Measurements from ENCODE around the gene TANC1. TPM values are rescaled to one million over a fixed set of nuclear protein-coding genes. Genes with fewer than 3 reads are reported as not detected.
"Not testable (repeated sequence)": the region's sequence is repeated elsewhere in the genome, so short reads cannot be mapped to it uniquely, and the experiment has no call there.

The TANC1 gene
- total and polyA plus RNA-seq, 2 experiments from 2014 or later, result 8.2 to 12.1 TPM

GRCh38 chr2:159035790-159036411, 67.5 kb downstream of the TANC1 start:
- no peaks in the 10 kb centered on the region for H3K27me3 ChIP-seq (replicated peaks; ENCODE audit: insufficient read depth)
- peaks cover 78% of the 10 kb centered on the region for H3K79me2 ChIP-seq (ENCODE audit: insufficient read depth)
- TF ChIP-seq EZH2 (IDR thresholded peaks at IDR 0.05; ENCODE audit: insufficient read depth, poor library complexity, severe bottlenecking) (no peak), EZH2phosphoT487 (IDR thresholded peaks at IDR 0.05; ENCODE audit: insufficient read depth, low read depth) (no peak)
- H4K20me1 ChIP-seq (ENCODE audit: insufficient read depth), result no peaks in the 10 kb centered on the region
- in situ Hi-C loops (cut with MboI), result no loop called here
- H3K36me3 ChIP-seq (ENCODE audit: low read depth), result no peaks in the 10 kb centered on the region
- no peak overlapping the region for H3K9ac ChIP-seq
- peak; percentile 39 for DNase-seq
- 82 to 87% methylated on average over 10 of the region's 10 CpGs for WGBS, 2 experiments (ENCODE audit: low coverage in 1 of 2, low lambda C conversion rate in 2 of 2, missing lambda C conversion rate in 2 of 2)
- H3K9me3 ChIP-seq (ENCODE audit: low read depth), result no peaks in the 10 kb centered on the region
- H3K4me2 ChIP-seq (ENCODE audit: unreplicated experiment), result no peak overlapping the region
- H3K4me1 ChIP-seq (ENCODE audit: insufficient read depth), result peaks cover 11% of the 10 kb centered on the region
- no peak overlapping the region for H2AFZ ChIP-seq
- no peaks in the 10 kb centered on the region for H3K9me2 ChIP-seq (ENCODE audit: insufficient read depth)
- H3K27ac ChIP-seq, result no peak overlapping the region
- H3F3A ChIP-seq (ENCODE audit: insufficient read depth), result peaks cover 9% of the 10 kb centered on the region; the same call in 1 of the 2 replicates
- no peak overlapping the region for H3K4me3 ChIP-seq

GRCh38 chr2:159036461-159036860, 68.0 kb downstream of the TANC1 start:
- H3K9me3 ChIP-seq (ENCODE audit: low read depth); H4K20me1 ChIP-seq (ENCODE audit: insufficient read depth); in situ Hi-C loops (cut with MboI): not testable (repeated sequence)

GRCh38 chr2:159041328-159041727, 72.9 kb downstream of the TANC1 start:
- peaks cover 58% of the 10 kb centered on the region for H3K79me2 ChIP-seq (ENCODE audit: insufficient read depth)
- in situ Hi-C loops (cut with MboI); H3K36me3 ChIP-seq (ENCODE audit: low read depth); H3K4me1 ChIP-seq (ENCODE audit: insufficient read depth); H3K9ac ChIP-seq; H3K4me3 ChIP-seq; H3K27ac ChIP-seq; DNase-seq; H2AFZ ChIP-seq; H3F3A ChIP-seq (ENCODE audit: insufficient read depth); H3K27me3 ChIP-seq (replicated peaks; ENCODE audit: insufficient read depth); H3K9me2 ChIP-seq (ENCODE audit: insufficient read depth); H3K4me2 ChIP-seq (ENCODE audit: unreplicated experiment); H4K20me1 ChIP-seq (ENCODE audit: insufficient read depth); H3K9me3 ChIP-seq (ENCODE audit: low read depth): not testable (repeated sequence)
- WGBS, 2 experiments (ENCODE audit: low coverage in 1 of 2, low lambda C conversion rate in 2 of 2, missing lambda C conversion rate in 2 of 2), result 91 to 97% methylated on average over 11 of the region's 11 CpGs

More at GRCh38 chr2:159036461-159036860, 68.0 kb downstream of the TANC1 start:
- 79 to 89% methylated on average over 3 of the region's 3 CpGs for WGBS, 2 experiments (ENCODE audit: low coverage in 1 of 2, low lambda C conversion rate in 2 of 2, missing lambda C conversion rate in 2 of 2)
- H3K79me2 ChIP-seq (ENCODE audit: insufficient read depth), result peaks cover 82% of the 10 kb centered on the region
- H3K4me3 ChIP-seq; H3K9me2 ChIP-seq (ENCODE audit: insufficient read depth); H3K36me3 ChIP-seq (ENCODE audit: low read depth); DNase-seq; H3F3A ChIP-seq (ENCODE audit: insufficient read depth); H3K4me1 ChIP-seq (ENCODE audit: insufficient read depth); H3K4me2 ChIP-seq (ENCODE audit: unreplicated experiment); H2AFZ ChIP-seq; H3K27me3 ChIP-seq (replicated peaks; ENCODE audit: insufficient read depth); H3K9ac ChIP-seq; H3K27ac ChIP-seq: not testable (repeated sequence)

- H3K9me3 ChIP-seq (ENCODE audit: low read depth), result no peaks in the 10 kb centered on the region
- H3K36me3 ChIP-seq (ENCODE audit: low read depth), result no peaks in the 10 kb centered on the region
- peaks cover 13% of the 10 kb centered on the region for H3K4me1 ChIP-seq (ENCODE audit: insufficient read depth)
- WGBS, 2 experiments (ENCODE audit: low coverage in 1 of 2, low lambda C conversion rate in 2 of 2, missing lambda C conversion rate in 2 of 2), result 88 to 89% methylated on average over 13 of the region's 13 CpGs
- H3K4me2 ChIP-seq (ENCODE audit: unreplicated experiment), result no peak overlapping the region
- H2AFZ ChIP-seq, result no peak overlapping the region
- H3K27me3 ChIP-seq (replicated peaks; ENCODE audit: insufficient read depth), result no peaks in the 10 kb centered on the region
- peaks cover 56% of the 10 kb centered on the region for H3K79me2 ChIP-seq (ENCODE audit: insufficient read depth)
- TF ChIP-seq EZH2phosphoT487 (IDR thresholded peaks at IDR 0.05; ENCODE audit: insufficient read depth, low read depth) (no peak), EZH2 (IDR thresholded peaks at IDR 0.05; ENCODE audit: insufficient read depth, poor library complexity, severe bottlenecking) (no peak)
- H3K9ac ChIP-seq, result no peak overlapping the region
- H4K20me1 ChIP-seq (ENCODE audit: insufficient read depth), result no peaks in the 10 kb centered on the region
- H3F3A ChIP-seq (ENCODE audit: insufficient read depth), result no peaks in the 10 kb centered on the region
- H3K9me2 ChIP-seq (ENCODE audit: insufficient read depth), result no peaks in the 10 kb centered on the region
- DNase-seq, result no peak
- H3K27ac ChIP-seq, result no peak overlapping the region
- H3K4me3 ChIP-seq, result no peak overlapping the region
- in situ Hi-C loops (cut with MboI), result no loop called here
These were observed 73.8 kb downstream of the TANC1 start for GRCh38 chr2:159042115-159042850.

All from GM23248 (cell line).